Measurements from ENCODE around the gene DOC2B. TPM values are rescaled to one million over a fixed set of nuclear protein-coding genes. Genes with fewer than 3 reads are reported as not detected.

DOC2B gene
- total and polyA plus RNA-seq, 7 donors, result 1.7 to 6.3 (median 3.3) TPM

DNA sequence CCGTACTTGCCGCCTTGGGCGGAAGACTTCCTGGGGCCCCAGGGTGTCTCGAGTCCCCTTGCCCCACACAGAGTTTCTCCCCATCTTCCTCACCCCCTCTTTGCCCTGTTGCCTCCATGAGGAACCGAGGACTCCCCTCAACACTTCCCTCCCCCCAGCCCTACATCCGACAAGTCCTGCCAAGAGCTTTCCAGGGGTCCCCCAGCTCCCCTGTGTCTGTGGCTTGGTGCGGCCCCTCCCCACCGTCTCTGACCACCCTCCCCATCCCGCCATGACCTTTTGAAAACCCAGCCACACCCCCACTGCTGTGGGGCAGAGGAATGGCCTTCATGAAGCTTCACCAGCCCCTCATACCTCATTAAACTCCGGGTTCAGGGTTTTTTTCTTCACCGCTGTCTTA, 32.7 kb downstream of the DOC2B start:
- peak in 1 of 2 donors; percentile 5 for DNase-seq
- WGBS, 3 donors, result 71 to 86% (median 81%) methylated on average over 10 to 11 of the region's 11 CpGs
- H3K9me3 ChIP-seq, result no peaks in the 10 kb centered on the region

DNA sequence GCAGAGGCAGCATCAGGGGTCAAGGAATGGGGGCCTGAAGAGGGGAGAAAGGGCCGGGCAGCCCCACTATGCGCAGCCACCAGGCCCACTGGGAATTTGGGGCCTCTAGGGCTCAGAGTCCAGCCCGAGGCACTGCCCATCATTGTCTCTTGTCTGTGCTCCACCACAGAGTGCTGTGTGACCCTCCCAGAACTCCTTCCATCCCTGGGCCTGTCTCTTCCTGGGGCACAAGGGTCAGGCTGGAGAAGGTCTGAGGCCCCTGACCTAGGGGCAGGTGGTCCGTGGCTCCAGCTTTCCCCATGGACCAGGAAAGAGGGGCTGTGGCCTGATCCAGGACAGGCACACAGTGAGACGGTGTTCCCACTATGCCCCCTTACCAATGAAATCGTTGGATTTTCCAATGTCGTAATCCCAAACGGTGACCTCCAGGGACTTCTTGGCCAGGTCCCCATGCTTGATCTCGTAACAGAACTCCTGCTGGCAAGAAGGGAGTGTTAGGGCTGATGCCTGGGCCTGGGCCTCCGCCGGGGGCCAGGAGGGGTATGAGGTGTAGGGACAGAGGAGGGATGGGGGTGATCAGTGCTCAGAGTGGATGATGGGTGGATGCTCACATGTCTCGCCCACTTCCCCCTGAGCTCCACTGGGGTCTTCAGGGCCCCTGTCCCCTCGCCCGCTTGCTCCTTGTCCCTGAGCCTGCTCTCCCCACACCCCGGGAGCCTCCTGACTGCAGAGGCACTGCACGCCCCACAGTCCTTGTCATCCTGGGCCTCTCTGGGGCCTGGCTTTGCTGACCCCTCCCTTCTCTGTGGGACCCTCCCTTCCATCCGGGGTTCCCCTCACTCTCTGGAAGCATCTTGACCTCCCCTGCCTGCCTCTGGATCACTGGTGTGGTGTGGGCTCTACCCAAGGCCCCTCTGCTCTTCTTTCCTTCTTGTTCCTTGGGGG, 33.4 kb downstream of the DOC2B start:
- WGBS, 3 donors, result 87 to 91% (median 88%) methylated on average over 11 to 17 of the region's 17 CpGs
- Histone ChIP-seq H3K36me3 (ENCODE audit: insufficient read depth in 1 of 2, low read depth in 1 of 2) (peaks cover 0 to 3% of the 10 kb centered on the region in 2 donors), H3K4me1 (no peaks in the 10 kb centered on the region), H3K9me3 (no peaks in the 10 kb centered on the region), H3K27me3 (ENCODE audit: insufficient read depth in 3 of 3, low read length in 2 of 3) (peaks cover 0 to 7% (median 0%) of the 10 kb centered on the region in 3 donors), H3K4me3 (no peak overlapping the region), H3K27ac (no peak overlapping the region)
- DNase-seq (peak; percentile 8 to 35), ATAC-seq (no peak)
- intact Hi-C loops (cut with DNase I), result loop anchor here in 1 of 2 donors (5.0 kb wide), 1 partner anchor 239 kb away; no protein-coding TSS in a partner anchor
- TF ChIP-seq, protein P1, sequence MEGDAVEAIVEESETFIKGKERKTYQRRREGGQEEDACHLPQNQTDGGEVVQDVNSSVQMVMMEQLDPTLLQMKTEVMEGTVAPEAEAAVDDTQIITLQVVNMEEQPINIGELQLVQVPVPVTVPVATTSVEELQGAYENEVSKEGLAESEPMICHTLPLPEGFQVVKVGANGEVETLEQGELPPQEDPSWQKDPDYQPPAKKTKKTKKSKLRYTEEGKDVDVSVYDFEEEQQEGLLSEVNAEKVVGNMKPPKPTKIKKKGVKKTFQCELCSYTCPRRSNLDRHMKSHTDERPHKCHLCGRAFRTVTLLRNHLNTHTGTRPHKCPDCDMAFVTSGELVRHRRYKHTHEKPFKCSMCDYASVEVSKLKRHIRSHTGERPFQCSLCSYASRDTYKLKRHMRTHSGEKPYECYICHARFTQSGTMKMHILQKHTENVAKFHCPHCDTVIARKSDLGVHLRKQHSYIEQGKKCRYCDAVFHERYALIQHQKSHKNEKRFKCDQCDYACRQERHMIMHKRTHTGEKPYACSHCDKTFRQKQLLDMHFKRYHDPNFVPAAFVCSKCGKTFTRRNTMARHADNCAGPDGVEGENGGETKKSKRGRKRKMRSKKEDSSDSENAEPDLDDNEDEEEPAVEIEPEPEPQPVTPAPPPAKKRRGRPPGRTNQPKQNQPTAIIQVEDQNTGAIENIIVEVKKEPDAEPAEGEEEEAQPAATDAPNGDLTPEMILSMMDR (IDR thresholded peaks at IDR 0.05), result no peak

More for the DNA sequence above, 32.7 kb downstream of the DOC2B start:
- H3K27ac ChIP-seq, result no peak overlapping the region
- no peak for ATAC-seq
- H3K4me1 ChIP-seq, result no peaks in the 10 kb centered on the region
- TF ChIP-seq, protein P1 (IDR thresholded peaks at IDR 0.05), result no peak
- peaks cover 0 to 9% (median 0%) of the 10 kb centered on the region in 3 donors for H3K27me3 ChIP-seq (ENCODE audit: insufficient read depth in 3 of 3, low read length in 2 of 3)
- no peak overlapping the region for H3K4me3 ChIP-seq
- H3K36me3 ChIP-seq (ENCODE audit: insufficient read depth in 1 of 2, low read depth in 1 of 2), result peaks cover 0 to 3% of the 10 kb centered on the region in 2 donors
- intact Hi-C loops (cut with DNase I), result loop anchor here in 1 of 2 donors (5.0 kb wide), 1 partner anchor 239 kb away; no protein-coding TSS in a partner anchor

DNA sequence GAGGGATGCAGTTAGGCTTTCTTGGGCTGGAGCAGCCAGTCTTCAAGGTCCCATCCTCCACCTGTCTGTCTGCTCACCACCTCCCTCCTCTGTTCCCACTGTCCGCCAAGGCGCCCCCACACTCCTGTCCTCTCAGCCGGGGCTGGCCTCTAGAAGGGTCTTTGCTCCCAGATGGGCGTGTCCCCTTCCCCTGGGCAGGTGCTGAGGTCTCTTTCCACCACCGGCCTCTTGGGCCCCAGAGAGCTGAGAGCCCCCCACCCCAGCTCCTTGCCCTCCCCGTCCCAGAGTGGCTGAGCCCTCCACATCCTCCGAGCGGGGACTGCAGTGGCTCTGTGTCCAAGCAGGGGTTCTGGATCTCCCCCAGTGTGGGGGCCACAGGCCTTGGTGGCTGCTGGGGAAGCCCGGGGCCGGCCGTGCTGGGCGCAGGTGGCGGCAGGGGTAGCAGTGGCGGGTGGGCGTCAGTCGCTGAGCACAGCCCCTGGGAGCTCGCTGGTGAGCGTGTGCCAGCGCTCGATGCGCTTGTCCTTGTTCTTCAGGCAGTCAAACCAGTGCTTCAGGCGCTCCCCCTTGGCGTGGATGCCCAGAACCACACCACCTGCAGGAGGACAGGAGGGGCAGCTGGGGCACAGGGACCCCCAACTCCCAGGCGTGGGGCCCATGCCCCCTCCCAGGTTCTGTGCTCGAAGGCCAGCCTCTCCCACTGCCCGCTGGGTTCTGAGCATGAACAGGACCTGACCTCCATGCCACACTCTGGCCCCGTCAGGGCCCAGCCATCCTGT, 34.3 kb downstream of the DOC2B start:
- H3K4me3 ChIP-seq, result no peak overlapping the region
- peaks cover 0 to 3% of the 10 kb centered on the region in 2 donors for H3K36me3 ChIP-seq (ENCODE audit: insufficient read depth in 1 of 2, low read depth in 1 of 2)
- peak; percentile 10 to 38 for DNase-seq
- WGBS, 3 donors, result 90 to 93% (median 90%) methylated on average over 20 to 27 of the region's 27 CpGs
- no peaks in the 10 kb centered on the region for H3K4me1 ChIP-seq
- no peaks in the 10 kb centered on the region for H3K27me3 ChIP-seq (ENCODE audit: insufficient read depth in 3 of 3, low read length in 2 of 3)
- intact Hi-C loops (cut with DNase I), result loop anchor here in 1 of 2 donors (5.0 kb wide), 1 partner anchor 240 kb away; no protein-coding TSS in a partner anchor
- ATAC-seq, result no peak
- no peaks in the 10 kb centered on the region for H3K9me3 ChIP-seq
- H3K27ac ChIP-seq, result no peak overlapping the region
- TF ChIP-seq, protein P1 (IDR thresholded peaks at IDR 0.05), result no peak

DNA sequence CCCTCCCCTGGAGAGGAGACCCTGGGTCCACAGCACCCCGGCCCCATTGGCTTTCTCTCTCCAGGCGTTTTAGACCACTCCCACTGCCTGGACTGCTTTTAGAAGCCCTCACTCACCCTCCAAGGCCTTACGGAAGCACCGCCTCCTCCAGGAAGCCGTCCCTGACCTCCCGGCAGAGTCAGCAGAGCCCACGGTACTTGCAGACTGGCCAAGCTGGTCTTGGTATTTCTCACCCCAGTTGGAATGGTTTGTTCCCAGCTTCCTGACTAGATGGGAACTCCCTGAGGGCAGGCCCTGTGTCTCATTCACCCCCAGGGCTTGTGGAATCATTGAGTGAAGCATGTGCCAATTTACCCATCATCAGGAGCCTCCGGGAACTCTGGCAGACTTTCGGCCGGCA, 34.9 kb downstream of the DOC2B start:
- TF ChIP-seq, protein P1 (IDR thresholded peaks at IDR 0.05), result no peak
- no peak overlapping the region for H3K4me3 ChIP-seq
- DNase-seq (peak in 1 of 2 donors; percentile 4), ATAC-seq (no peak)
- 82 to 90% (median 83%) methylated on average over 10 of the region's 10 CpGs for WGBS, 3 donors
- no peak overlapping the region for H3K27ac ChIP-seq
- intact Hi-C loops (cut with DNase I), result loop anchor here in 1 of 2 donors (5.0 kb wide), 1 partner anchor 241 kb away; no protein-coding TSS in a partner anchor
- no peaks in the 10 kb centered on the region for H3K4me1 ChIP-seq
- H3K27me3 ChIP-seq (ENCODE audit: insufficient read depth in 3 of 3, low read length in 2 of 3), result no peaks in the 10 kb centered on the region
- H3K9me3 ChIP-seq, result no peaks in the 10 kb centered on the region
- peaks cover 0 to 3% of the 10 kb centered on the region in 2 donors for H3K36me3 ChIP-seq (ENCODE audit: insufficient read depth in 1 of 2, low read depth in 1 of 2)
